H1 (cell line): ENCODE measurements around the gene SLC9C1. TPM values are rescaled to one million over a fixed set of nuclear protein-coding genes. Genes with fewer than 3 reads are reported as not detected.

Source experiments
- CTCF ChIA-PET: fragments of 300-600 bp; sonication (Branson Sonifier 250); formaldehyde crosslinking; loops from one replicate; lab custom pipeline; 2021; ENCODE audit not compliant: partially characterized antibody; lab: Charles Lee
- POLR2A ChIA-PET: fragments of 300-600 bp; sonication (Branson Sonifier 250); formaldehyde crosslinking; loops from one replicate; lab custom pipeline; 2021; ENCODE audit warnings: inconsistent platforms; ENCODE audit not compliant: partially characterized antibody; lab: Charles Lee
- DNase-seq, 2 experiments: peaks; one replicate each; pipeline versions ENCODE4 v3.0.0 to v3.0.0-alpha.2; 2010 to 2022; ENCODE audit warnings: low spot score in 2 of 2, low read depth in 1 of 2, mixed read lengths in 1 of 2
- FAIRE-seq: peaks from 2 replicates; lab custom pipeline; 2011; peaks lifted over from hg19 to GRCh38; lab: Jason Lieb, UNC
- H2AFZ ChIP-seq: 2 replicates; pipeline ENCODE4 v1.8.1; 2012; ENCODE audit warnings: low read length, inconsistent platforms
- H2AK5ac ChIP-seq: 2 replicates; pipeline ENCODE4 v1.6.1; 2013; ENCODE audit warnings: low read depth, low read length
- H2BK120ac ChIP-seq: replicated peaks from 2 replicates; pipeline ENCODE3; 2013; ENCODE audit warnings: low read depth, low read length, inconsistent platforms
- H2BK12ac ChIP-seq: 2 replicates; pipeline ENCODE4 v1.6.1; 2013; ENCODE audit warnings: low read depth, low read length
- H2BK15ac ChIP-seq: 2 replicates; pipeline ENCODE4 v1.6.1; 2013; ENCODE audit warnings: low read length
- H2BK20ac ChIP-seq: 2 replicates; pipeline ENCODE4 v1.6.1; 2013; ENCODE audit warnings: low read length
- H2BK5ac ChIP-seq: 2 replicates; pipeline ENCODE4 v1.6.1; 2013; ENCODE audit warnings: low read depth, low read length
- H3K14ac ChIP-seq: 2 replicates; pipeline ENCODE4 v1.6.1; 2013; ENCODE audit warnings: inconsistent platforms; ENCODE audit not compliant: insufficient read length
- H3K18ac ChIP-seq: 2 replicates; pipeline ENCODE4 v1.6.1; 2013; ENCODE audit warnings: low read length; ENCODE audit errors: extremely low read depth
- H3K23ac ChIP-seq: 2 replicates; pipeline ENCODE4 v1.6.1; 2013; ENCODE audit warnings: inconsistent platforms; ENCODE audit not compliant: insufficient read length
- H3K23me2 ChIP-seq: 2 replicates; pipeline ENCODE4 v1.6.1; 2013; ENCODE audit warnings: low read depth, low read length
- H3K27ac ChIP-seq: 2 replicates; pipeline ENCODE4 v1.6.1; 2011; ENCODE audit warnings: low read depth, low read length, inconsistent platforms
- H3K27me3 ChIP-seq, 4 experiments: replicated peaks in 1 of 4; 1 replicate in 1 of 4; 2 replicates in 3 of 4; pipeline versions ENCODE4 v1.6.1 to v1.8.1; 2011 to 2013; ENCODE audit warnings: low read length in 3 of 4, mild to moderate bottlenecking in 3 of 4, inconsistent platforms in 2 of 4, mixed read lengths in 2 of 4, moderate library complexity in 1 of 4; ENCODE audit not compliant: control insufficient read depth in 3 of 4, insufficient read depth in 3 of 4; ENCODE audit errors: extremely low read depth in 1 of 4
- H3K36me3 ChIP-seq, 4 experiments: 2 replicates each; pipeline versions ENCODE4 v1.6.1 to v1.8.1; 2011 to 2013; ENCODE audit warnings: mild to moderate bottlenecking in 4 of 4, low read length in 3 of 4, moderate library complexity in 2 of 4, control low read depth in 1 of 4, inconsistent platforms in 1 of 4; ENCODE audit not compliant: insufficient read depth in 4 of 4, control insufficient read depth in 2 of 4
- H3K4ac ChIP-seq: replicated peaks from 2 replicates; pipeline ENCODE3; 2013; ENCODE audit warnings: low read length, low read depth, mixed read lengths, inconsistent platforms; ENCODE audit not compliant: insufficient read length
- H3K4me1 ChIP-seq, 4 experiments: replicated peaks in 1 of 4; 1 replicate in 1 of 4; 2 replicates in 3 of 4; pipeline versions ENCODE4 v1.6.1 to v1.8.1; 2011 to 2013; ENCODE audit warnings: low read length in 3 of 4, inconsistent platforms in 2 of 4, mixed read lengths in 1 of 4; ENCODE audit not compliant: insufficient read depth in 4 of 4, control insufficient read depth in 3 of 4
- H3K4me2 ChIP-seq, 2 experiments: 2 replicates each; pipeline versions ENCODE4 v1.6.1 to v1.8.1; 2011 to 2013; ENCODE audit warnings: low read depth in 2 of 2, low read length in 2 of 2, control low read depth in 1 of 2, inconsistent platforms in 1 of 2, mild to moderate bottlenecking in 1 of 2; ENCODE audit not compliant: insufficient read depth in 1 of 2
- H3K4me3 ChIP-seq, 4 experiments: fragments of 200-600, 300-600 bp in 1 of 4; sonication (generic), shearing (Covaris generic), sonication (Bioruptor Twin) in 1 of 4; 2 replicates each; pipeline versions ENCODE4 v1.5.1 to v1.8.1; 2011 to 2016; ENCODE audit warnings: low read length in 4 of 4, low read depth in 3 of 4, control low read depth in 2 of 4, inconsistent platforms in 2 of 4, mild to moderate bottlenecking in 2 of 4, mixed read lengths in 1 of 4, moderate library complexity in 1 of 4; ENCODE audit not compliant: insufficient read depth in 2 of 4; ENCODE audit errors: extremely low read depth in 1 of 4
- H3K56ac ChIP-seq: replicated peaks from 2 replicates; pipeline ENCODE3; 2013; ENCODE audit warnings: low read depth, mild to moderate bottlenecking, mixed read lengths, low read length, inconsistent platforms; ENCODE audit not compliant: insufficient read length
- H3K79me1 ChIP-seq: 2 replicates; pipeline ENCODE4 v1.6.1; 2013; ENCODE audit warnings: low read depth, low read length, control low read depth
- H3K79me2 ChIP-seq, 2 experiments: 2 replicates each; pipeline versions ENCODE4 v1.6.1 to v1.8.1; 2012 to 2013; ENCODE audit warnings: low read length in 2 of 2, mild to moderate bottlenecking in 2 of 2, inconsistent platforms in 1 of 2; ENCODE audit not compliant: insufficient read depth in 2 of 2, control insufficient read depth in 1 of 2
- H3K9ac ChIP-seq, 4 experiments: replicated peaks in 1 of 4; 1 replicate in 1 of 4; 2 replicates in 3 of 4; pipeline versions ENCODE4 v1.6.1 to v1.8.1; 2011 to 2013; ENCODE audit warnings: low read depth in 3 of 4, low read length in 3 of 4, control low read depth in 2 of 4, mild to moderate bottlenecking in 2 of 4, moderate library complexity in 2 of 4, inconsistent platforms in 1 of 4; ENCODE audit errors: extremely low read depth in 1 of 4
- H3K9me3 ChIP-seq, 2 experiments: 2 replicates each; pipeline versions ENCODE4 v1.6.1 to v1.8.1; 2012 to 2013; ENCODE audit warnings: mild to moderate bottlenecking in 2 of 2, moderate library complexity in 2 of 2, control low read depth in 1 of 2, inconsistent platforms in 1 of 2, low read depth in 1 of 2, low read length in 1 of 2, mixed read lengths in 1 of 2; ENCODE audit not compliant: insufficient read depth in 2 of 2
- H4K20me1 ChIP-seq, 2 experiments: replicated peaks in 1 of 2; 2 replicates each; pipeline versions ENCODE3 to v1.8.1; 2011 to 2013; ENCODE audit warnings: inconsistent platforms in 2 of 2, low read length in 2 of 2, mild to moderate bottlenecking in 1 of 2; ENCODE audit not compliant: insufficient read depth in 2 of 2, control insufficient read depth in 1 of 2
- H4K5ac ChIP-seq: 2 replicates; pipeline ENCODE4 v1.6.1; 2013; ENCODE audit warnings: low read length, low read depth, mixed read lengths, inconsistent platforms; ENCODE audit not compliant: insufficient read length
- H4K8ac ChIP-seq: 2 replicates; pipeline ENCODE4 v1.8.0; 2013; ENCODE audit warnings: mild to moderate bottlenecking, moderate library complexity, low read length, inconsistent platforms; ENCODE audit not compliant: insufficient read depth; ENCODE audit errors: extremely low read depth
- H4K91ac ChIP-seq: replicated peaks from 2 replicates; pipeline ENCODE3; 2013; ENCODE audit warnings: low read length, mixed read lengths, inconsistent platforms; ENCODE audit not compliant: insufficient read length
- BRCA1 ChIP-seq: IDR thresholded peaks from 2 replicates; pipeline ENCODE4 v1.6.1; 2012; ENCODE audit warnings: low read depth, low read length, improper control_type of control experiment
- E2F6 ChIP-seq: IDR thresholded peaks from 2 replicates; pipeline ENCODE4 v1.6.1; 2012; ENCODE audit warnings: inconsistent platforms
- EGR1 ChIP-seq: IDR thresholded peaks from 2 replicates; pipeline ENCODE4 v1.6.1; 2011; ENCODE audit warnings: low read depth, low read length, borderline replicate concordance
- FOSL1 ChIP-seq: IDR thresholded peaks from 2 replicates; pipeline ENCODE4 v1.6.1; 2011; ENCODE audit warnings: mild to moderate bottlenecking, low read depth, low read length, moderate library complexity; ENCODE audit not compliant: insufficient read depth
- GTF2F1 ChIP-seq: IDR thresholded peaks from 2 replicates; pipeline ENCODE4 v1.6.1; 2012; ENCODE audit warnings: low read depth, low read length, improper control_type of control experiment, borderline replicate concordance
- SIX5 ChIP-seq: IDR thresholded peaks from 2 replicates; pipeline ENCODE4 v1.6.1; 2011; ENCODE audit warnings: mild to moderate bottlenecking, low read depth, low read length
- SP1 ChIP-seq: IDR thresholded peaks from 2 replicates; pipeline ENCODE4 v1.6.1; 2011; ENCODE audit warnings: low read depth, low read length
- SRF ChIP-seq: IDR thresholded peaks from 2 replicates; pipeline ENCODE4 v1.6.1; 2011; ENCODE audit warnings: mild to moderate bottlenecking, low read depth, low read length, moderate library complexity
- ZNF274 ChIP-seq: IDR thresholded peaks from 2 replicates; pipeline ENCODE4 v1.7.0; 2012; ENCODE audit warnings: low read length, borderline replicate concordance; ENCODE audit errors: extremely low read depth
- WGBS, 2 experiments: shearing (Covaris generic) in 1 of 2; methylation state at CpG; one replicate each; pipeline versions ENCODE4 v1.1.6 to v1.1.7; 2013 to 2015; ENCODE audit warnings: low lambda C conversion rate in 2 of 2, mixed read lengths in 2 of 2, inconsistent platforms in 1 of 2, low coverage in 1 of 2, missing lambda C conversion rate in 1 of 2; ENCODE audit not compliant: insufficient replicate concordance in 2 of 2, insufficient coverage in 1 of 2, insufficient read length in 1 of 2; ENCODE audit errors: extremely low coverage in 1 of 2, missing lambda C conversion rate in 1 of 2; 5-methylcytosine and 5-hydroxymethylcytosine counted together
- polyA plus RNA-seq, 7 experiments: library from polyadenylated mRNA; depleted of rRNA in 3 of 7; stranded (reverse) in 5 of 7; unstranded in 2 of 7; fragments of >200 nt in 5 of 7; fragments of 200-250 nt in 2 of 7; gene quantifications; 1 replicate in 5 of 7; 2 replicates in 1 of 7; 4 replicates in 1 of 7; pipeline versions ENCODE4 v1.2.1 to v1.2.3, GENCODE V29; 2011 to 2013; ENCODE audit warnings: missing spikeins in 2 of 7, mixed read lengths in 2 of 7
- total RNA-seq: library from RNA; stranded (reverse); fragmentation: NEBNext Ultra II Directional; extraction: Animal tissue kit (Norgen Biotek cat#: 25700); gene quantifications from 2 replicates; pipeline ENCODE4 v1.2.1, GENCODE V29; 2021

Gene SLC9C1
- total and polyA plus RNA-seq, 2 of the 8 experiments (the other 6 are each of a cell fraction or from before 2014, with no cell fraction given) = 0.15 to 0.24 TPM

GRCh38 chr3:112334691-112335433 is 40.8 kb upstream of the SLC9C1 start:
- CTCF ChIA-PET = interaction anchor here (0.6 to 5.9 kb wide), 17 partner anchors 8 to 224 kb away, joined by 3 to 31 read pairs (median 4); partner anchors contain the start of gene SLC9C1
- no peak overlapping the region for H2BK120ac ChIP-seq
- 62% methylated on average over 6 of the region's 6 CpGs; no CpG with 5 or more reads in 1 of the 2 experiments for WGBS, 2 experiments
- TF ChIP-seq GTF2F1 = no peak
- no peak for TF ChIP-seq SP1
- no peak for TF ChIP-seq E2F6
- TF ChIP-seq SIX5 = no peak
- TF ChIP-seq SRF = no peak
- TF ChIP-seq BRCA1 = no peak
- no peak for TF ChIP-seq EGR1
- TF ChIP-seq ZNF274 = no peak
- TF ChIP-seq FOSL1 = no peak

More at GRCh38 chr3:112334691-112335433, 40.8 kb upstream of the SLC9C1 start:
- POLR2A ChIA-PET = interaction anchor here (0.6 to 3.0 kb wide), 13 partner anchors 10 to 228 kb away, joined by 3 to 29 read pairs (median 11); partner anchors contain the start of gene SLC9C1
- no peak overlapping the region for H3K56ac ChIP-seq
- H3K9me3 ChIP-seq = no peaks in the 10 kb centered on the region
- no peak overlapping the region for H2BK20ac ChIP-seq
- H4K5ac ChIP-seq = no peak overlapping the region
- H3K14ac ChIP-seq = no peak overlapping the region
- H2BK5ac ChIP-seq = no peak overlapping the region
- H3K4me2 ChIP-seq = peak overlapping the region; percentile 86
- no peak overlapping the region for H3K23ac ChIP-seq
- H3K4me1 ChIP-seq = peaks cover 2 to 22% (median 14%) of the 10 kb centered on the region in 4 experiments; a peak in 6 of 7 replicates
- peaks cover 32 to 74% of the 10 kb centered on the region in 2 experiments for H3K79me2 ChIP-seq
- no peaks in the 10 kb centered on the region for H4K20me1 ChIP-seq
- no peak overlapping the region for H4K91ac ChIP-seq
- H4K8ac ChIP-seq = no peak overlapping the region
- H3K4ac ChIP-seq = no peak overlapping the region
- no peak overlapping the region for H3K18ac ChIP-seq
- no peak overlapping the region for H2AFZ ChIP-seq
- FAIRE-seq = no peak
- H3K9ac ChIP-seq = no peak overlapping the region
- peaks cover 0 to 16% (median 8%) of the 10 kb centered on the region in 4 experiments; a peak in 4 of 8 replicates for H3K36me3 ChIP-seq
- H3K27me3 ChIP-seq = no peaks in the 10 kb centered on the region
- H2BK12ac ChIP-seq = no peak overlapping the region
- no peak overlapping the region for H2BK15ac ChIP-seq
- peaks cover 7% of the 10 kb centered on the region; the same call in 1 of the 2 replicates for H3K23me2 ChIP-seq
- H2AK5ac ChIP-seq = no peak overlapping the region
- no peak for DNase-seq
- H3K4me3 ChIP-seq = peak overlapping the region; percentile 63 to 86 (median 84); a peak in 6 of 8 replicates
- no peak overlapping the region for H3K27ac ChIP-seq
- H3K79me1 ChIP-seq = peaks cover 13% of the 10 kb centered on the region
